ENCODE data around the gene GPR107.

GRCh38 chr9:130054820-130055219 lies 1.1 kb downstream of the GPR107 start:
- TF ChIP-seq EZH2phosphoT487 (IDR thresholded peaks at IDR 0.05; ENCODE audit: insufficient read depth, low read depth) (no peak), EZH2 (IDR thresholded peaks at IDR 0.05; ENCODE audit: insufficient read depth, poor library complexity, severe bottlenecking) (no peak)

All from GM23248 (cell line).